GM19043 (cell line): Measurements from ENCODE around the gene FMNL1.

Experiments used
- ATAC-seq: cut with Tn5 transposase; IDR thresholded peaks from one replicate; pipeline ENCODE4 v1.9.1; 2021; ENCODE audit warnings: low read depth; ENCODE audit not compliant: unreplicated experiment

Gene FMNL1

GRCh38 chr17:45222996-45223538 is 1.4 kb downstream of the FMNL1 start:
- no peak for ATAC-seq

GRCh38 chr17:45223539-45224528 is 2.1 kb downstream of the FMNL1 start:
- ATAC-seq, result no peak

GRCh38 chr17:45224671-45225050 is 3.0 kb downstream of the FMNL1 start:
- no peak for ATAC-seq

DNA sequence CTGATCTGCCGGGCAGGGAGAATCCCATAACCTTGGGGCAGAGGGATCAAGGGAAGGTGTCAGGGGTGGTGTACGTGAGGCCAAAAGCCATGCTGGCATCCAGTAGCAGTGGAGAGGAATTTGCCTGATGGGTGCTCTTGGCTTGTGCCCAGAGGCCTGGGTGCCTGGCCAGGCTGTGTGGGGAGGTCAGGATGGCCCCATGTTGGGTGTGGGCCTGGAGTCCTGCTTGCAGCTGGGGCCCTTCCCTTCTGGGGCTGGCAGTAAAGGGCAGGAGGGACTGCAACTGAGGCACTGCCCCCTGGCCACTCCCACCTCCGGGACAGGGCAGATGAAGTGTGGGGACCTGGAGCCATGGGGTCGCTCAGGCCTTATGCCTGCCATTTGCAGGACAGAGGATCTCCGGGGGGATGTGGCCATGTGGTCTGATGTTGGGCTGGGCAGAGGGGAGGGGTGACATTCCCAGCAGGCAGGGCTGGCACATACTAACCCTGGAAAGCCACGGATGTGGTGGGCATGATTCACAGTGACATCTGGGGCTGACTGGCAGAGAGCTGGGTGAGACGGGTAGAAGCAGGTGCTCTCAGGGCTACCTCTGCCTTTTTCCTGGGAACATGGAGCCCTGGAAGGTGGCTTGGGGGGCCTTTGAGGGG is 3.5 kb downstream of the FMNL1 start:
- ATAC-seq, result no peak

DNA sequence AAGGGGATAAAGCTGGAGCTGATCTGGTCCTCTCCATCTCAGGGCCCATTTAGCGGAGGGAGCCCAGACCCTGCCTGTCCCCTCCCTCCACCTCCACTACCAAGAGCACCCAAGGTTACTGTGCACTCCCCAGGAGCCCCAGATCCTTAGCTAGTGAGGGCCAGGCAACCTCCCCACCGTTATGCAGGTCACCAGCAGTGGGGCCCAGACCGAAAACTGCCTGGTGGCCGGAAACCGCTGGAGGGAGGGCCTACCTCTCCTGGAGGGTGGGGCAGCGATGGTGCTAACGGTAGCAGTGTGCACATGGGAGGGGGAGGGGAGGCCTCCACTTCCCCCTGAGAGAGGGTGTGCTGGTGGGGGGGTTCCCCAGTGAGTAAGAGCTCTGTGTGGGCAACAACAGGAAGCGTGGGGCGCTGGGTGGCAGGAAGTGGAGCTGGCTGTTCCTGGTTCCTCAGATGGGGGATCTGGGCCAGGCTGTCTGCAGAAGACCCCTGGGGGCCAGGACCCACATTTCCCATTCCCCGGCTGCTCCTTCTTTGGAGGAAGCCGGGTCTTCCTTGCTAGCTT is 4.4 kb downstream of the FMNL1 start:
- ATAC-seq, result peak; percentile 34

GRCh38 chr17:45226576-45226975 is 4.9 kb downstream of the FMNL1 start:
- ATAC-seq, result no peak

DNA sequence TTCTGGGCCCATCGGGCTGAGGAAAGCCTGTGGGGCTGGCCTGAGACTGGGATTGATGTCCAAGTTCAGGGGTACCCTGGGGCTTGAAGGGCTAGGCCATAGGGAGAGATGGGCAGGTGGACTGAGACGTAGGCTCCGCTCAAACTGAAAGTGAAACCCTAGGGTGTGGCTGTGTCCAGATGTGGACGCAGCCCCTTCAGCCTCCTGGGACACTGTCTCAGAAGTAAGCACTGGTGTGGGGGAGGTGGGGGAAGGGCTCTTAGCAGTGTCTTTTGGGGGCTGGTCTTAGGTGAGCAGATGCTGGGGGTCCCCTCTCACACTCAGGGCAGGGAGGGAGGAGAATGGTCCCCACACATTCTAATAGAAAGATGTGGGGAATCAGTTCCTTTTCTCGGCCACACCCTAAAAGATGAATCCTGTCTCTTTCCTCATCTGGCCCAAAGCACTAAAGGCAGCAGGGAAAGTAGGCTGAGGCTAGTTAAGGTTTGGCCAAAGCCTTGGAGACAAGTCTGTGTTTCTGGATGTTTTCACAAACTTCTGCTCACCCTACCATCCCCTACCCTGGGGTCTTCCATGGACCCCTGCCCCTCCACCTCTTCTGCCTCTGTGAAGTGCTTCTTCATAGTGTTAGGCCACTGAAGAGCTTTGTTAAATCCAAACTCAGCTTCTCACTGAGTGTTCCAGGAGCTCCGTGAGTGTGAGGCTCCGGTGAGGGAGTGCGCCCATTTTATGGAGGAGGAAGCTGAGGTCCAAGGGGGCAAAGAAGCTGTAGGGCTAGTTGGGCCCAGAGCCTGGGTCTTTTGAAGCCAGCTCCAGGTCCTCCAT is 5.6 kb downstream of the FMNL1 start:
- no peak for ATAC-seq

DNA sequence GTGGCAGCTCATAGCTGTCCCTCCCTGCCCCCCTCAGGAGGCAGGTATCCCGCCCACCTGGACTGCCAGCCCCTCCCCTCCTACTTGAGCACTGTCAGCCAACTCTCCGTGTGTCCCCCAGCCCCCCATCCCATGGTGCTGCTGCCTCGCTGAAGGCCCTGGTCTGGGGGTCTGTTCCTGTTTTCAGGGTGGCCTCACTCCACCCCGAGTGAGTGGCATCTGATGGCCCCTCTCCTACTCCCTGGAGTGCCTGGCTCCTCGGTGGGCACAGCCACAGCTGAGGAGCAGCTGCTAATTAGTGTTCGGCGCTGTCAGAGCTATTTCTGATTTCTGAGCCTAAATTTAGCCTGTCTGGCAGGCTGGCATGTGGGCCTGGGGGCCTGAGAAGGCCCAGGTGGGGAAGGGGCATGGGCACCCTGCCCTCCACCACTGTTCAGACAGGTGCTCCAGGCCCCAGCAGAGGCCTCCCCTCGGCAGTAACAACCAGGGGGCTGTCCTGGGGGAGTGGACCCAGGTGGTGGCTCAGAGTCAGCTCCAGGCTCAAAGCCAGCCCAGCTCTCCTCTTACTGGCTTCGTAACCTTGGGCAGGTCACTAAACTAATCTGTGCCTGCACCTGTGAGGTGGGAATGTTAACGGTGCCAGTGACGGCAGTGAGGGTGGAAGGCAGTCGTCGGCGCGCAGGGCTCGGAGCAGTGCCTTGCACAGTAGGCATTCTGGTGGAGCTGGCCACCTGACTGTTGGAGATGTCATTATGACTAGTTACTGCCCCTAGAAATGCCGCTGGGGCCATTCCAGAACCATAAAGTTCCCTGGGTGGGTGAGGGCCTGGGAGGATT is 6.5 kb downstream of the FMNL1 start:
- ATAC-seq, result no peak

DNA sequence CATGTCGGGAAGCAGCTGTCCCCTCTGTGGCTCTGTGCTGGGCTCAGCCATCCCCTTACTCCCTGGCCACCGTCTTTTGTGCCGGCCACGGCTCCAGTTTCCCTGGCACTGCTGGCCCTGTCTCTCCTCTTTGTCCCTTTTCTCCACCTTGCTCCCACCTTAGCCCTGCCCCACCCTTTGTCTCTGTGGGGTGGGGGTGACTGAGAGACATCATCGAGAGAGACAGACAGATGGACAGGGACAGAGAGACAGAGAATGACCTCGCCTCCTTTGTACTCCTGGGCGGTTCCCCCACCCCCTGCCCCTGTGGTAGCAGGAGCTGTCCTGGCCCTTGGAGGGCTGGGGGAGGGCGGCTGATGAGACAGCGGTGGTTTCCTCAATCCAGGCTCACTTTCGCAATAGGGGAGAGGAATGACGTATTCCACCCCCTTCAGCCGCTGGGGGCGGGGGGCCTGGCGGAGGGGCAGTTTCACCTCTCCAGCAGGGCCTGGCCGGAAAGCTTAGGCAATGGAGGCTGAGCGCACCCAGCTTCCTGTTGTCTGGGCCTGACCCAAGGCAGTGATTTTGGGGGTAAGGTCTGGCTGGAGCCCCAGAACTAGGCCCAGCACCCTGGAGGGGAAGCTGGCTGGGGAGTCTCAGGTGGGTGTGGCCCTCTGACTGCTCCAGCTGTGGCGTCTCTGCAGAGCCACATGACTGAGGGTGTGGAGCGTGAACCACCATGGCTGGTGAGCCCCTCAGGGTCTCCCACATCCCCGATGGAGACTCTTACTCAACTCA is 7.3 kb downstream of the FMNL1 start:
- no peak for ATAC-seq

DNA sequence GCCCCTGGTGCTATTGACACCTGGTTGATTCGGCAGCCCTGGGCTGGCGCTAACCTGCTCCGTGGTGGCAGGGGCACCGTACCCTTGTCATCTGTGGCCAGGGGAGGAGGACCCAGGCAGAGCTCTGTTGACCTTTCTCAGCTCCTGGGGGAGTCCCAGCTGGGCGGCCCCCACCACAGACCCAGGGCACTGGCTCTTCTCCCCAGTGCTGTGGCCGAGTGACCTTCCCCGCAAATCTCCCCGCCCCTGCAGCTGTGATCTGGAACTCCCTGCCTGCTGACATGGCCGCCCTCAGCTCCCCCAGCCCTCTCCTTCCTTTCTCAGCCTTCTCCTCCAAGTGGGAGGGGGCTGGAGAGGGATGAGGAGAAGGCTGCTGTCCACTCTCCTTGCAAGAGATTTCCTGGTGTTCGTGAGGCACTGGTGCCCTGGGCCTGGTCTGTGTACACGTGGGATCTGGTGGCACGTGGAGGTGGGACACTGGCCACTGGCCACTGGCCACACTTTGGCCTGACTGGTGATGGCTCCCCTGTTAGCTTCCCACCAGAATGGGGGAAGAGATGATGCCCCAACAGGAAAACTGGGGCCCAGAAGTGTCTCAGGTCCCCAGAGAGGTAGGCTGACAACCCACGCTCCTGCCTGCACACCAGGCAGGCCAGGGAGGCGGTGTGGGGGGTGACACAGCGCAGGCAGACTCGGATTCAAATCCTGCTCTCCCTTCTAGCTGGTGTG is 8.2 kb downstream of the FMNL1 start:
- ATAC-seq, result no peak

DNA sequence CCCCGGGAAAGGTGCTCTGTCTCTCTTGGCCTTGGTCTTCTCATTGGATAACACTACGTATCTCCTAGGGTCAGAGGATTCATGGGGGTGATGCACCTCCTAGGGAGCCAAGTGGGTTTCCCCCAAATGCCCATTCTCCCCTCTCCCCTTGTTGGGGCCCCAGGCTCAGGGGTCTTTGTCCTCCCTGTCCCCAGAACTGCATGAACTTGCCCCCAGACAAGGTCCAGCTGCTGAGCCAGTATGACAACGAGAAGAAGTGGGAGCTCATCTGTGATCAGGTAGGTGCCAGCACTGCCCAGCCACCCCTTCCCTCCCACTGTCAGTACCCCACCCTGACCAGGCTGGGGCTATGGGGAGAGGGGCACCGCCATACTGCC is 8.7 kb downstream of the FMNL1 start:
- no peak for ATAC-seq

GRCh38 chr17:45230787-45231480 is 9.2 kb downstream of the FMNL1 start:
- no peak for ATAC-seq

DNA sequence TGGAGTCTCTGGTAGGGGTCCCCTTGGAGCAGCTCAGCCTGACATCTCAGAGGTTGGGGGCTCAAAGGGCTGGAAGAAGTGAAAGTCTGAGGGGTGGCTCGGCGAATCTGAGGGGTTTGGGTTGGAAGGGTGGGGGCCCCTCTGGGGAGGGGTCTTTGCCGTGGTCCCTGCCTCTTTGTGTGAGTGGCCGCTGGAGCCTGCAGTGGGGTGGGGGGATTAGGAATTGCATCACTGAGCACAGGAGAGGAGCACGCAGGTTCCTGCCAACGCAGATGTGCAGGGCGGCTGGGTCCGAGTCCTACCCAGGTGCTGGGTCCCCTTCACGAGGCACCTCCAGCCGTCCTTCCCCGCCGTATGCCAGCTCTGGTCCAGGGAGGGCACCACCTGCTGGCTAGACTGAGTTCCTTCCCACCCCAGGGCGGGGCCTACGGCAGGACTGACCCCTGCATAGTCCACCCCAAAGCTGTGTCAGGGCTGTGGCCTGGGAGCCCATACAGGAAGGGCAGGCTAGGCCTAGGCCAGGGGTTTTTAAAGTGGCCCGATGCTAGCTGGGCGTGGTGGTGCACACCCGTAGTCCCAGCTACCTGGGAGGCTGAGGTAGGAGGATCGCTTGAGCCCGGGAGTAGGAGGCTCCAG is 9.9 kb downstream of the FMNL1 start:
- ATAC-seq, result no peak

DNA sequence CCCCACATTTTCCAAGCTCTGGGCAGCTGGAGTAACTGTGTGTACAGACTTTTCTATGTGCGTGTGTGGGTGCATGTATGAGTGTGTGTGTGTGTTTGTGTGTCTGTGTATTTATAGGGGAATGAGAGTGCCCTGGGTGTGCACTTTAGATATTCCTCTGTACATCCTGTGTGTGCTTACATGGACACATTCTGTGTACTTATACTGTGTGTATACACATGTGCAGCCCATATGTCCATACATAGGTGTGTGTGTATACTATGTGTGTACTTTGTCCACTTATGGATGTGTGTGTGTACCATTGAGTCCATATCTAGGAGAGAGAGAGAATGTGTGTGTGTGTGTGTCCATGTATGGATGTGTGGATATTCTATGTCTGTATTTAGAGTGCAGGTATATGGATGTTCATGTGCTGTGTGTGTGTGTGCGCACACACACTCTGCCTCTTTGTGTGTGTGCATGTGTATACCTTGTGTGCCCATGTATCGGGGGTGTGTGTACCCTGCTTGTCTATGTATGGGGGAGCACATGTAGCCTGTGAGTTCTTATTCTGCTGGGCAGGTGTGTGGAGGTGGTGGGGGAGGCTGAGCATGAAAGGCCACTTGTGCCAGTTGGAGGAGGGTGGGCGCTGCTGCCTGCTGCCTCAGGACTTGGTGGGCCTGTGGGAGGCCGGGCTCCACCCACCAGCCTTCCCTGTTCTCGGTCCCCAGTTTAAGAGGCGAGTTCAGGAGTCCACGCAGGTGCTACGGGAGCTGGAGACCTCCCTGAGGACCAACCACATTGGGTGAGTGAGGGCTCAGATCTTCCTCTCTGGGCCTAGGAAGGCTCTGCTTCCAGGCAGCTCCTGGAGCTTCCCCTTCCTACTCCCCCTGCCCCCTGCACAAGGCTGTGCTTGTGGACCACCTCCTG is 11.1 kb downstream of the FMNL1 start:
- no peak for ATAC-seq

- ATAC-seq, result no peak
Observed at GRCh38 chr17:45233423-45233924, 11.8 kb downstream of the FMNL1 start.
